Measurements from ENCODE around the gene FICD.
"Not testable (repeated sequence)": the region's sequence is repeated elsewhere in the genome, so short reads cannot be mapped to it uniquely, and the experiment has no call there.

Gene FICD

GRCh38 chr12:108514973-108515814, at the start of gene FICD:
Gene FICD (plus strand): TSS chr12:108515277. CDS start chr12:108516973, 1,696 bp downstream.
- peak; percentile 99 for DNase-seq

- no peak for DNase-seq
These were observed 49.7 kb upstream of the FICD start for GRCh38 chr12:108465417-108465816.

DNA sequence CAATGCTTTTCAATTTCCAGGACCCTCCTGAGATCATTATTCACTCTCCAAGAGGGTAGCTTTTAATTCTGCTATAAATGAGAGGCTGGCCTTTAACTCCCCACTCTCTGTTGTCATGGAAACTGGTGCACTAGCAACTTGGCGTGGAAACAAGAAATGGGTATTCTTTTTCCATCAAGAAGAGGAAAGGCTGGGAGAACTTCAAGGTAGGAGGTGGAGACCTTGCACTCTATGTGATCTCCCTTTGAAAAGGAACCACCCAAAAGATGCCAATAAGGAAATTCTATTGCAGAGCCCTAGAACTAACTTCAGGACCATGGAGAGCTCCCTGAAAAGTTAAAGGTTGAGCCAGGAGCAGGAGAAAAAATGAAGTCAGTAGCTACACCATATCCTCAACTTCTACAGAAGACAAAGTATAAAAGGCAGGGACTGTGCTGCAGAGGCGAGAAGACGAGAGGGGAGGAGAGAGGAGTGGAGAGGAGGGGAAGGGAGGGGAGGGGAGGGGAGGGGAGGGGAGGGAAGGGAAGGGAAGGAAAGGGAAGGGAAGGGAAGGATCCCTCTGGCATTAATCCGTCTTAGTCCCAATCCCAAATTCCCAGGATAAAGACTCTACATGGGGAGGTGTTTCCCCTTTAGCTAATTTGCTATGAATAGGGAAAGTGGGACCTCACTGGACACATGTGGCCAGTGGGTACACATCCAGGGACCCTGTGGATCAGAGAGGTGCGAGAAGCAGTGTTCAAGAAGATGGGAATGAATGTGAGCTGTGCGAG, 46.7 kb upstream of the FICD start:
- DNase-seq = peak; percentile 15

GRCh38 chr12:108473400-108474055, 41.5 kb upstream of the FICD start:
- DNase-seq = no peak

- DNase-seq = no peak
These were observed 39.7 kb upstream of the FICD start for GRCh38 chr12:108475396-108475795.

- DNase-seq = peak; percentile 41
These were observed 37.8 kb upstream of the FICD start for GRCh38 chr12:108477055-108477880.

GRCh38 chr12:108477881-108478259, 37.2 kb upstream of the FICD start:
- DNase-seq = no peak

DNA sequence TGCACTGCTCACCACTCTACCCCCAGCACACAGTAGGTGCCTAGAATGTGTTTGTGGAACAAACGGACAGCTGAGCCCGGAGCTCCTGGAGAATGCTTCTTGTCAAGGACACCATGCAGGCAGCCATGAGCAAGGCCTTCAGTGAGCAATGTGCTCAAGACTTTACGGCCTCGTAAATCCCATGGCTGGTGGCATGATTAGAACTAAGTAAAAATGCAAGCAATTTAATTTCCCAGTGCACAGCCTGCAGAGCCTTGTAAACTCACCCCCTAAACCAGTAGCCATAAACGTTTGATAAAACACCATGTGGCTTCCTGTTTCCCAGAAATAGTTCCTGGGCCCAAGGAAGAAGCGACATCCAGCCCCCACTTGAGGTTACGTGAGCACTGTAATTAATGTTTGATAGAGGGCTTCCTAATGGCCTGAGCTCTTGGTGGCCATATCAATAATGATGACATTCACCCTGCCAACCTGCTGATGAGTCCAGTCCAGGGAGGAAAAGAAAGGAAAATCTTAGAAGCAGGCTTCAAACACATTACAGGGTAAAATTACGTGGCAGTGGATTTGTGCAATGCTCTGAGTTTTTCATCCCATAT, 36.4 kb upstream of the FICD start:
- peak; percentile 11 for DNase-seq

- no peak for DNase-seq
These were observed 35.6 kb upstream of the FICD start for GRCh38 chr12:108479364-108480070.

- DNase-seq = peak; percentile 33
These were observed 32.3 kb upstream of the FICD start for GRCh38 chr12:108482717-108483212.

GRCh38 chr12:108483213-108484059, 31.6 kb upstream of the FICD start:
- DNase-seq = peak; percentile 32

- no peak for DNase-seq
These were observed 30.6 kb upstream of the FICD start for GRCh38 chr12:108484431-108484830.

GRCh38 chr12:108484845-108485244, 30.2 kb upstream of the FICD start:
- no peak for DNase-seq

- peak; percentile 5 for DNase-seq
These were observed 29.7 kb upstream of the FICD start for GRCh38 chr12:108485371-108485770.

DNA sequence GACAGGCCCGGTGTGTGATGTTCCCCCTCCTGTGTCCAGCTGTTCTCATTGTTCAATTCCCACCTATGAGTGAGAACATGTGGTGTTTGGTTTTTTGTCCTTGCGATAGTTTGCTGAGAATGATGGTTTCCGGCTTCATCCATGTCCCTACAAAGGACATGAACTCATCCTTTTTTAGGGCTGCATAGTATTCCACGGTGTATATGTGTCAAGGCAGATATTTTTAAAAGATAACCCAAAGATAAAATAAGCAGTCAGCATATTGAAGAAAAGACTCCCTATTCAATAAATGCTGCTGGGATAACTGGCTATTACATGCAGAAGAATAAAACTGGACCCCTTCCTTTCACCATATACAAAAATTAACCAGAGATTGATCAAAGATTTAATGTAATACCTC, 28.0 kb upstream of the FICD start:
- not testable (repeated sequence) for DNase-seq

DNA sequence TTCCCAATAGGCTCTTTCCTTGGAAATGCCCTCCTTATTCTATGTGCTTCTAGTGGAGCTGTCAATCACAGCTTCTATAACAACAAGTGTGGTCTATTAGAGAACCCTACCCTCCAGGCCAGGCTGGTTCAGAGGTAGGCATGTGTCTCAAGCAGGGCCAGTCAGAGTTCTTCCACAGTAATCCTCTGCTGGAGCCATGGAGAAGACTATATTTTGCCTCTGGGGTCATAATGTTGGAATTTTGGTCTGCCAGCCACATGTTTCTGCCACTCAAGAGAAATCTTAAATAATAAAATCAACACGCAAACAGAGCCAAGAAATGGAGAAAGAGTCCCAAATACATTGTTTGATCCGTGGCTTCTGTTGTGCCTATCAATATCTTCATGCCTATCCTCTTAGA, 23.8 kb upstream of the FICD start:
- DNase-seq = no peak

GRCh38 chr12:108495054-108495453, 20.0 kb upstream of the FICD start:
- DNase-seq = peak; percentile 55

DNA sequence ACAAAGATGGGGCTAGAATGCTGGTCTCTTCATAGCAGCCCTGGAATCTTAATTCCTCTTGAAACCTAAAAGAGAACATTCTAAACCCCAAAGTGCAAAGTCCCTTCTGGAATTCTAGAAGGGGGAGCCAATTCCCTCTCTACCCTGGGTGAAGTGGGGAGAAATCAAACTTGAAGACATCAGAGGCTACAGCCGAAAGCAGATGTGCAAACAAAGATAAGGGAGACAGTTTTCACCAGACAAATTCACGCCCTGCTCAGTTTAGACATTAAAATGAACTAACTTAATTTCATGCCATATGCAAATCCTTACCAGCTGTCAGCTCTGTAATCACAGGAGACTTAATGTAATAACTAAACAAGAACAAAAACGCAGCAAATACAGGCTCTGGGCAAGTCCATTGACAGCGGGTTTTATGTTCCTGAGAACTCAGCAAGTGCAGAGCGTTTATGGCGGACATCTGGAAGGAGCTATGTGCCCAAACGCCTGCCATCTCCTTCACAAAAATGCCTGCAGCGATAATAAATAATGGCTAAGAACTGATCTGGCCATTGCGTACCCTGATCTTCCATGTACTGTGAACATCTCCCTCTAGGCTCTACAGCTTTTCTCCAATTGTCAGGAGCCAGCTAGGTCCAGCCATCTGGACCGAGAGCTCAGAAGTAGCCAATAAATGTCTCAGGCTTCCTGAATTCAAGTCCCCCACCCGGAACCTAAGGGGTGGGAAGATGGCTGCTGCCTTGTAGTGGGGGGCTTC, 19.1 kb upstream of the FICD start:
- DNase-seq = no peak

DNA sequence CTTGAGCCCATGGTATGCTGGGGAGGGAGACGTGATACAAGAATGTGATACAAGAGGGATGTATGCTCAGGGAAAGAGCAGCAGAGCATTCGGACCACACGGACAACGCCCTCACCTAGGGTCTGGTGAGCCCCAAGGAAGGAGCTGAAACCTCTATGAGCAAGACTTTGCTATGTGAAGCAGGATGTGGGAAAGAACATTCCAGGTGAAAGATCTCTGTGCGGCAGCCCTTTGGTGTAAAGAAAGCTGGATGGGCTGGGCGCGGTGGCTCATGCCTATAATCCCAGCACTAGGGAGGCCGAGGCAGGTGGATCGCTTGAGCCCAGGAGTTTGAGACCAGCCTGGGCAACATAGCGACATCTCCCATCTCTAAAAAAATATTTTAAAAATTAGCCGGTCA, 16.9 kb upstream of the FICD start:
- no peak for DNase-seq

DNA sequence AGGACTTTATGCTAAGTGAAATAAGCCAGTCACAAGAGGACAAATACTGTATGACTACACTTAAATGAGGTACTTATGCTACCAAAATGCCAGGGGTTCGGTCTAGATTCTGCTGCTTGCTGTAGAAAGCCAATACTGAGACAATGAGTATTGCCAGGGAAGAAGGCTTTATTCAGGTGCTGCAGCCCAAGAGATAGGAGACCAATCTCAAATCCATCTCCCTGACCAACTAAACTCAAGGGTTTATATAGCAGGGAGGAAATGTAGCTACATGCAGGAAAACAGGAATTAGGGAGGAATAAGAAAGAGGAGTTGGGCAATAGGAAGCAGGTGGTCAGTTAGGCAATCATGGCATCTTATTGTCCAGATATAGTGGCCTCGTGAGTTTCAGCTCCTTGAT, 12.2 kb upstream of the FICD start:
- DNase-seq = no peak

Data from activated CD8-positive, alpha-beta memory T cell treated with anti-CD3 and anti-CD28 coated beads for 24 hours (primary cell).